Kidney tubule cell (primary cell): ENCODE results near the gene LDLRAP1.

Source experiments
- DNase-seq: peaks from one replicate; pipeline ENCODE4 v3.0.0-alpha.2; 2018; ENCODE audit warnings: low spot score

The LDLRAP1 gene

DNA sequence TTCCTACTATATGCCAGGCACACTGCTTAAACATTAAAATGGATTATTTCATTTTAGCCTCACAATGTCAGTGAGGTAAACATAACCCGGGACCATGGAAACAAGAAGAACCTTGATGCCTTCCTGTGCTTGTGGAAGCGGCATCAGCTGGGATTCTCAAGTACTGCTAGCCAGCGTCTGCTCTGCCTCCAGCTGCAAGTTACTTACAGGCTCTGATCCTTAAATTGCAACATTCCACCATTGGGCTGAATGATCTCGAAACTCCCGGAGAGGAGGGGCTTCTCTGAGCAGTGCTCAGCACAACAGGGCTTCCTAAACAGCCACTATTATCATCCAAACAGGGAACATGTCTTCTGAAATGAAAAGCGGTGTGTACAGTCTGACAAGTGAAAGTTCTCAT is 66.5 kb downstream of the LDLRAP1 start:
- DNase-seq, result no peak

DNA sequence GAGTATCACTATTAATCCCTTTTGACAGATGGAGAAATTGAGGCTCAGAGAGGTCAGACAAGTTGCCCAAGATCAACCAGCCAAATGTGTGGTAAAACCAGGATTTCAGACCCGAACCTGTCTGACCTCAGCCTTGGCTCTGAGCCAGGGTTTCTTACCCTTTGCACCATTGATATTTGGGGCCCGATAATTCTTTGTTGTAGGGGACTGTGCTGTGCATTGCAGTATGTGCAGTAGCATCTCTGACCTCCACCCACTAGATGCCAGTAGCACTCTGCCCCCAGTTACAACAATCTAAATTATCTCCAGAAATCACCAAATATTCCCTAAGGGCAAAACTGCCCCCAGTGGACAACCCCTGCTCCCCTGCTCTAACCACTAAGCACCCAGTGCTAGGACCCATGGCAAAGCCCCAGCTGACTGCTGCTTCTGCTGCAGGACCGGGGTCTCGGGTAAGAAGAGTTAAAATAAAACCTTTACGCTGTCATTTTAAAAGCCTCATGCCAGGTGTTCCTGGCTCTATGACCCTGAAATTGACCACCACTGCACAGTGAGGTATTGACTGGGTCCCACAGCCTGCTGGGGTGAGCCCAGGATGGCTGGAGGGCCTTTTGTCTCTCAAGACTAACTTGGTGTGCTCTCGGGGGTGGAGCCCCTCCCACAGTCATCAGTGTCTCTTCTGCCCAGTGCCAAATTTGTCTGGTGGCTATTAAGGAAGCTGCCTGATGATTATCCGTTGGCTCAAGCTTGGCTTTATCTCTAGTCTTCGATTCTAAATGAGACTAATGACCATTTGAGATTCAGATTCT is 67.6 kb downstream of the LDLRAP1 start:
- DNase-seq, result no peak

DNA sequence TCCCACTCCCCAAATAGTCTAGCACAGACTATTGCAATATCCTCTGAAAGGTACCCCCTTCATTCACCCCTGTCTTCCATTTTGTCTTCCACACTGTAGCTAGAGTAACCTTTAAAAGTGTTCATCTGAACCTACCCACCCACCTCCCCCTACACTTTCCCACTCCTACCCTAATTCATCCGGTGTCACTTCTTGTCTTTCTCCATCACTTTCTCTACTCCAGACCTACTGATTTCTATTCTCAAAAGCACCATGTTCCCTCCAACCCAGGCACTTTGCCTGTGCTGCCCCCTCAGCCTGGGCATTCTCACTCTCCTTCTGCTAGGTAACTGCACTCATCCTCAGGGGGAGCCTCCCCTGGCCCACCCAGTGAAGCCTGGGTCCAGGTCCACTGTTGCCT is 68.4 kb downstream of the LDLRAP1 start:
- no peak for DNase-seq

- DNase-seq, result no peak
These were observed 69.0 kb downstream of the LDLRAP1 start for GRCh38 chr1:25612421-25612820.

DNA sequence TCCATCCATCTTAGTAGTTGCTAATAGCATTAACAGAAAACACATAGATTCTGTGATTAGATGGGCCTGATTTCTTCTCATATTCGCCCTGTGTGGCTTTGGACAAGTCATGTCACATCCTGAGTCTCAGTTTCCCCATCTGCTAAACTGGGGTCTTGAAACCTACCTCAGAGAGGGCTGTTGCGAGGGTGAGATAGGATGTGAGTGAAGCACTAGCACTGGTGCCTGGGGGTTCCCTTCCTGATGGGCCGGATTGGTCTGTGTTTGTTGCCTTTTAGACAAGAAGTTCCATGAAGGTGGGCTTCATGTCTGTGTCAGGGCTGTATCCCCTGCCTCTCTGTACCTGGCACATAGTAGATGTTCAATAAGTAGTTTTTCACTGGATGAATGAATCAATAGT is 69.7 kb downstream of the LDLRAP1 start:
- DNase-seq, result no peak

GRCh38 chr1:25614501-25615171 is 71.2 kb downstream of the LDLRAP1 start:
- no peak for DNase-seq

DNA sequence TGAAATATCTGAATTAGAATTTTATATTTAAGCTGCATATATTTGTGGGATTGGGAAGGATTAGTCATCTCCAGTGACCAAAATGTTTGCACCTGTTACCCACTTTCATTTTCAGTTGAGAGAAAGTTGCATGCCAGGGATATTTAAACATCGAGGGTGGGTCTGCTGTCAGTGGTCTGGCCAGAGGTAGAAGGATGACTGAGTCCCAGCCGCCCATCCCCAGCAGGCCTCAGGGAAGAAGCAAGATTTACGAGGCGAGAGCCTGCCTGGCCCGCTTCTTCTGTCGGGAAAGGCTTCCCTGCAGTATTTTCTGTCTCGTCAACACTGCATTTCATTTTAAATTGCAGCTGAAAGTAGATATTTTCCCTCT is 71.8 kb downstream of the LDLRAP1 start:
- no peak for DNase-seq

- no peak for DNase-seq
These were observed 72.2 kb downstream of the LDLRAP1 start for GRCh38 chr1:25615563-25616094.

- peak; percentile 81 for DNase-seq
These were observed 72.9 kb downstream of the LDLRAP1 start, which contains the start of gene MAN1C1 for GRCh38 chr1:25616095-25616986. Gene MAN1C1 (plus strand): TSS chr1:25616791. CDS start chr1:25617798, 1,007 bp downstream.

DNA sequence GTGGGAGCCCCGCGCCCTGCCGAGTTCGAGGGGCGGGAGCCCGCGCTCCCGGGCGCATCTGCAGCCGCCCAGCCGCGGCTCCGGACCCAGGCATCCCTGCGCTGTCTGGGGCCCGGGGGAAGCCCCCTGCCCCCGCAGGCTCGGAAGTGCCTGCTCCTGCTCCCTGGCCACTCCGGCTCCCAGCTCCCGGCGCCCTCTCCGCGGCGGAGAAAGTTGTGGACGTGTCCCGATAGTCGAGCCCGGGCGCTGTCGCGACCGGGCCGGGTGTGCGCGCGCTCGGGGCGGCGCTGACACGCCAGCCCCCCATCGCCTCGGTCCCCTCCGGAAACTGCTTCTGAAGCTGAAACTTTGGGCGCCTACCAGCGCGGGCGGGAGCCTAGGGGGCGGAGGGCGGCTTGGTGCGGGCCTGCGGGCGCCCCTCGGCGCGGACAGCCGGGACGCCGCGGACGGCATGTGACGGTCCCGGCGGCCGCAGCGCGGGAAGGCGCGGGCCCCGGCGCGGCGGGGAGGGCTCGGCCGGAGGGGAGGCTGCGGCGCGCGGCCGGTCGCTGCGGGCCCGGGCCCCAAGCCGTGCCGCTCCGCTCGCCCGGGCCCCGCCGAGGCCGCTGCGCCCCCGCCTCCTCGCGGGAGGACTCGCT is 73.7 kb downstream of the LDLRAP1 start:
- no peak for DNase-seq

DNA sequence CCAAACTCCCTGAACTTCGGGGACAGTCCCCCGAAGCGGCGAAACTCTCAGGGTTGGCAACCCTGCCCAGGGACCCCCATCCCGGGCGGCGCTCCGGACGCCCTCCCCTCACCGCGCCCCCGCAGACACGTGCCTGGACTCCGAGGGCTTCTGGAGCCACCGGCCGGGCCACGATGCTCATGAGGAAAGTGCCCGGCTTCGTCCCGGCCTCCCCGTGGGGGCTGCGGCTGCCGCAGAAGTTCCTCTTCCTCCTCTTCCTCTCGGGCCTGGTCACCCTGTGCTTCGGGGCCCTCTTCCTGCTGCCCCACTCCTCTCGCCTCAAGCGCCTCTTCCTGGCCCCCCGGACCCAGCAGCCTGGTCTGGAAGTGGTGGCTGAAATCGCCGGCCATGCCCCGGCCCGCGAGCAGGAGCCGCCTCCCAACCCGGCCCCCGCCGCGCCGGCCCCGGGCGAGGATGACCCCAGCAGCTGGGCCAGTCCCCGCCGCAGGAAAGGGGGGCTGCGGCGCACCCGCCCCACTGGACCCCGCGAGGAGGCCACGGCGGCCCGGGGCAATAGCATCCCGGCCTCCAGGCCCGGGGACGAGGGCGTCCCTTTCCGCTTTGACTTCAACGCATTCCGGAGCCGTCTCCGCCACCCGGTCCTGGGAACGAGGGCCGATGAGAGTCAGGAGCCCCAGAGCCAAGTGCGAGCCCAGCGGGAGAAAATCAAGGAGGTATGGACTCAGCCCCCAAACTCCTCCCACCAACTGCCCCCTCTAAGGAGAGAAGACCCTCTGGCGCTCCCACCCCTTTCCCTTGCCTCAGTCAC is 74.4 kb downstream of the LDLRAP1 start:
- no peak for DNase-seq

DNA sequence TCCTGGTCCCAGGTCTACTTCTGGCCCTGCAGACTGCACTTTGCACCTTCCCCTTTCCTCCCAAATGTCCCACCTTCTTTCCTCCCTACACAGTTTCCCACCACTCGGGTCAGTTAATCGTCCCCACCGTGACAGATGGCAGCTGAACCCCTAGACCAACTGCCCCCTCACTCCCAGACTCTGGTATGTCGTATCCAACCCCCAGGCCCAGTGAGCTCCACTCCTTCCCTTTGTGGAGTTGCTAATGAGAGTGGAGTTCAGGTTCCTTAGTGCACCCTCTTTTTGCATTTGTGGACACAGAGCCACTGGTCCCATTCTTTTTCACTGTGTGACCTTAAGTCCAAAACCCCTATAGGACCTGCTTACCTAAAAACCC is 75.0 kb downstream of the LDLRAP1 start:
- DNase-seq, result no peak
